Measurements from ENCODE around the gene DTNB. TPM values are rescaled to one million over a fixed set of nuclear protein-coding genes. Genes with fewer than 3 reads are reported as not detected.

Gene DTNB
- polyA plus RNA-seq, 5 donors: 25.2 to 29.9 (median 28.2) TPM

Other genes starting within 250 kb of the DTNB start
- gene ASXL2, start 204.9 kb upstream of the DTNB start, polyA plus RNA-seq (ENCODE audit: insufficient read depth in 1 of 5, insufficient read length in 5 of 5, low replicate concordance in 1 of 5): 10 to 100 TPM; 12.8 to 20.3 (median 19.1) TPM